Left renal cortex interstitium (tissue), 4 donors: ENCODE data around the gene GRIK2. TPM values are rescaled to one million over a fixed set of nuclear protein-coding genes. Genes with fewer than 3 reads are reported as not detected.
A peak's percentile ranks its signal among the peaks of the same experiment; 100 is the strongest.
"Not testable (repeated sequence)": the region's sequence is repeated elsewhere in the genome, so short reads cannot be mapped to it uniquely, and the experiment has no call there.

Experiments
- DNase-seq, 4 donors: peaks; one replicate each; pipeline ENCODE4 v3.0.0-alpha.2; 2013; ENCODE audit warnings: low read depth in 4 of 4, low spot score in 2 of 4, missing footprints in 1 of 4
- polyA plus RNA-seq, 4 donors: library from polyadenylated mRNA; unstranded; fragments of 120-200 nt; gene quantifications; one replicate each; pipeline ENCODE4 v1.2.1, GENCODE V29; 2013; ENCODE audit not compliant: insufficient read length in 4 of 4

Gene GRIK2
- polyA plus RNA-seq = 10 to 100 TPM; 12.1 to 17.8 (median 13.0) TPM

GRCh38 chr6:101393251-101393828 lies at the start of gene GRIK2:
GRIK2 (plus strand) TSS chr6:101393708.
- no peak for DNase-seq

GRCh38 chr6:101344885-101345284 lies 48.6 kb upstream of the GRIK2 start:
- DNase-seq = no peak

DNA sequence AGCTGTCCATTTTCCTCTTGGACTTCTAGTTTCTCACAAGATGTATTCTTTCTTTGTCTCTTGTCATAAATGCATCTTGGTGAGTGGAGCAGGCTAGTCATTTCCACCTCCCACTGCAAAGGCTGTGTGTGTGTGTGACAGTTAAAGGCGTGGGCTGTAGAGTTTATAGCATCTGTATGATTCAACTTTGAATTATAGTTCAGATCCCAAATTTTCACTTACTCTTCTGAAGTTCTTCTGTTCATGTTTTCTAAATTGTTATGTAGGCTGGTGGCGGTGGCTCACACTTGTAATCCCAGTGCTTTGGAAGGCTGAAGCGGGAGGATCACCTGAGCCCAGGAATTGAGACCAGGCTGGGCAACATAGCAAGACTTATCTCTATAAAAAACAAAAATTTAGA lies 44.7 kb upstream of the GRIK2 start:
- DNase-seq = no peak

GRCh38 chr6:101350631-101351030 lies 42.9 kb upstream of the GRIK2 start:
- not testable (repeated sequence) for DNase-seq

- DNase-seq = no peak
Measured at GRCh38 chr6:101351173-101351572, 42.3 kb upstream of the GRIK2 start.

DNA sequence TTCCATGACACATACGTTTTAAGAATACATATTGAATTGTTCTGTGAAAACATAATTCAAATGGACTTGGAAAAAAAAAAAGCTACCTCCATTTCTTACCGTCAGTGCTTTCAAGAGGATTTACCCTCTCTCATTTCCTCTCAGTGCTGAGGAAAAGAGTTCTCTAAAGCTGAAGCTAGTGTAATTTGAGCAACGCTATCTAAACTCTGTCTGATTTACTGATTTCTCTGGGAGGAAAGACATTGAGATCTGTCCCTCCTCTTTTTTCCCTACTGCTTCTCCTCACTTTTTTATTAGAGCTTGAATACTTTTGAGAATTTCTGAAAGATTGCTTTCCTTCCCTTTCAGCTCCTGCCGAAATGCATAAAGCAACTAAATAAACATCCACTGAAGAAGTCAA lies 41.2 kb upstream of the GRIK2 start:
- peak in 3 of 4 donors; percentile 19 to 21 (median 20) for DNase-seq

DNA sequence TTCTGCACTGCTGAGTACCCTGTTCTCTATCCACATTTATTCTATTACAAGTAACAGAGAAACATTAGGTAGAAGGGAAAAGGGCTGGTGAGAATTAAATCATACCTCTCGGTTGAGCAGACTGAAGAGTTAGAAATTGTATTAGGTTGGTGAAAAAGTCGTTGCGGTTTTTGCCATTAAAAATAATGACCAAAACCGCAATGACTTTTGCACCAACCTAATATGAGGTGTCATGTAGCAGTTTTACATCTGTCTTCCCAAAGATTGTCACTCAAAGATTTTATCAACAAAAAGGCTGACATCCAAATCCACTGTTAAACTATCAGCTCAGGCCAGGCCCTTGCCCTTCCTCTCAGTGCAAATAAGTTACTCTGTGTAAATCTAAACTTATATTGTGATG lies 28.3 kb upstream of the GRIK2 start:
- DNase-seq = no peak

- DNase-seq = no peak
Measured at GRCh38 chr6:101379926-101380325, 13.6 kb upstream of the GRIK2 start.

DNA sequence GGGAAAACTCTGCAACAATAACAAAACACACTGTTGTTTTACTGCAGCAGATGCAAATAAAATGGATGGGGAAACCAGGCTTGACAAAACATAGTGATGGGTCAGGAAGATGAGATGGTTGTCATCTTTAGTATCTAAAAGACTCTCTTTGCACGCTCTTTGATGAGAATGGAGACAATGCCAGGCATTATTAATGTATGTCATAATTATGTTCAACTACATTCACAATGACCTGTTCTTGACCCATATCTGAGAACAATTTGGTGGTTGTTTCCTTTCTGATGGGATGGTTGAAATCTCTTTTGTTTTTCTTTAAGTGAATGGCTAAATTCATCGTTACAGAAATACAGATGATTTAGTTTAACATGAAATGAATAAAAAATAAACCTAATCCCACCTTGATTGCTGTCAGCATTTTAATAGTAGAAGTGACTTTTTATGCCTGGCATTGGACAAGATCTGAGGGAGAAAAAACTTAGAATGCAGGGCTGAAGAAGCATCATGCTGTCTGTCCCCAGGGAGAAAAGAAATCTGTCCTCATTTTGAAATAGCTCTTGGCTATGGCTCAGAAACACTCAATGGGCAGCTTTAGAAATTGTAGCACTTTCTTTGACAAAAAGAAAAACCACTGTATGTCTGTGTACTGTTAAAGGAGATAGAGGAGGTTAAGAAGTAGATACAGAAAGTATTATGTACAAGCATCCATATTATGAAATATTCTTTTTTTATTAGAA lies 12.4 kb upstream of the GRIK2 start:
- no peak for DNase-seq

GRCh38 chr6:101383747-101384146 lies 9.8 kb upstream of the GRIK2 start:
- DNase-seq = not testable (repeated sequence)

GRCh38 chr6:101386982-101387381 lies 6.5 kb upstream of the GRIK2 start:
- no peak for DNase-seq

GRCh38 chr6:101391772-101392585 lies 1.5 kb upstream of the GRIK2 start:
- DNase-seq = no peak

- DNase-seq = no peak
Measured at GRCh38 chr6:101392586-101393230, 800 bp upstream of the GRIK2 start.

- no peak for DNase-seq
Measured at GRCh38 chr6:101393829-101394251, 332 bp downstream of the GRIK2 start.

- no peak for DNase-seq
Measured at GRCh38 chr6:101394936-101395335, 1.4 kb downstream of the GRIK2 start.

- DNase-seq = no peak
Measured at GRCh38 chr6:101395345-101395744, 1.8 kb downstream of the GRIK2 start.

DNA sequence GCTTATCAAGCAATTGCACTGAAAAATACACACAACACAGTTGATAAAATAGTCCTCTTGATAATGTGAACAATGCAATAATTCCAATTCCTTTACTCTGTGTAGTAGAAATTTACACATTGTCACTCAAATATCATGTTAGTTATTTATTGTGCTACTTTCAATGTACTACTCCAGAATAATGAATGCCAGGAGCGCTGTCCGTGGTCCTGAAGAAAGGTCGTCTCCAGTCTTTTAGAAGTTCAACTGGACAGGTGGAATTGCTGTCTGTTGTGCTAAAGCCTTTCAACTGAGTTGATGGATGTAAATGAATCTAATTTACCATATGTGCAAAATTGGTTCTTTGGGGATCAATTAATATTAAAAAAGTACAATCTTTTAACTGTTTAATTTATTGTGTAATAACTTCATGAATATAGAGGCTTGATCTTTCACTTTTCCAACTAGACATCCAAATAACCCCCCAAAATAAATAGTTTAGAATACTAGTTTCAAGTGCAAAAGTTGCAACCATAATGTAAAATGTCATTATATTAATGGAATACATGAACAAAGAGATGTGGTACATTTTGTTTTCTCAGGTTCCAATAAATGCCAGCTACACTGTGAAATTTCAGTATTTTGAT lies 3.2 kb downstream of the GRIK2 start:
- no peak for DNase-seq

DNA sequence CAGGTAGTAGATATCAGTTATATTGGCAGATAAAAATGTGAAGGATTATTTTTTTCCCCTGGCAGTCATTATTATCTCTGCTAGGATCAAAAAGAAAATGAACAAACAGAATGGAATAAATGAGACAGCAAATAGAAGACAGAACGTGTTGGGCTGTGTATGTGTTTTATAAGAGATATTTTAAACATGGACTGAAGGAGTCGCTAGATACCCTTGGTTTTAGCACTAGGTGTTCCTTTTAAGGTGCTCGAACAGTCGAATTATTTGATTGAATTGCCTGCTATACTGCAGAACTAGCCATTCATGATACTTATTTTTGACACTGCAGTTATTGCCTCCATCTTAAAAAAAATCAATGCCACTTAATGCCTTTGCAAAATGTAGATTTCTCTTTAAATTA lies 3.7 kb downstream of the GRIK2 start:
- DNase-seq = no peak

- DNase-seq = no peak
Measured at GRCh38 chr6:101398716-101399615, 5.5 kb downstream of the GRIK2 start.
